Right hindlimb (tissue), 1 donor: Measurements from ENCODE around the gene F5.
A peak's percentile ranks its signal among the peaks of the same experiment; 100 is the strongest.
"Not testable (repeated sequence)": the region's sequence is repeated elsewhere in the genome, so short reads cannot be mapped to it uniquely, and the experiment has no call there.

Experiments used
- DNase-seq: peaks from one replicate; pipeline ENCODE4 v3.0.0-alpha.2; 2018

The F5 gene

DNA sequence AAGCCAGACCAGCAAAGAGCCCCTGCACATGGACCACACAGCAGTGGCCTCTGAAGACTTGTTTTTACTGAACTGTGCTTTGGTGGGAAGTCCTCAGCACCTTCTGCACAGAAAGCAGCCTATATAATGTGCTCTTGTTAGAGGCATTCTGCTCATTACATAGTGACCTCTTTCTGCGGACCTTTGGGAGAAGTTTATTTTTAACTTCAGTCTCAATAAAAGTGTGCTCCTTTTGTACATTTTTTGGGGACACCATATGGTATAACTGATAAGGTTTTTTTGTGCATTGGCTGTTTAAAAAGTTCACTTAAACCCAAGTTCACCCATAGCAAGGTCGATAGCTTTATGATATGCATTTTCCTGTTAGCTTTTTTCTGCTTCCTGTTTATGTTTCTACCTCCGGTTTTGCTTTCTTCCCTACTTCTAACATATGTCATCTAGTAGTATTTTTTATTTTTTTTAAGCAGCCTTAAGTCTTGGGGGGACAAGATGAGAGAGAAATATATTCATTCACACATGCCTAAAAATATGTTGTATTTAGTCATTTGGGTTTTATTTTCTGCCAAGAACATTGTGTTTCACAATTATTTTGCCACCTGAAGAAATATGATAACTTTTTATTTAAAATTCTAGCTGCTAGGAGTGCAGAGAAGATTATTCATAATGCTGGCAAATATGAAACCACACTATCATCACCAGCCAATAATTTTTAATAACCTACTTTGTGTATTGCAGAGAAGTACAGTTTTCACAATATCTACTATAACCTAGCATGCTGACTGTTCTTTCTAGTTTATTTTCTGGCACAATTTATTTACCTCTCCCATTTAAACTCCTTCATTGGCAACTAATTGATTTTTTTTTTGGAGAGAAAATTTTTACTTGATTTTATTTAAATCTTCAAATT, 77.6 kb downstream of the F5 start:
- DNase-seq: no peak

DNA sequence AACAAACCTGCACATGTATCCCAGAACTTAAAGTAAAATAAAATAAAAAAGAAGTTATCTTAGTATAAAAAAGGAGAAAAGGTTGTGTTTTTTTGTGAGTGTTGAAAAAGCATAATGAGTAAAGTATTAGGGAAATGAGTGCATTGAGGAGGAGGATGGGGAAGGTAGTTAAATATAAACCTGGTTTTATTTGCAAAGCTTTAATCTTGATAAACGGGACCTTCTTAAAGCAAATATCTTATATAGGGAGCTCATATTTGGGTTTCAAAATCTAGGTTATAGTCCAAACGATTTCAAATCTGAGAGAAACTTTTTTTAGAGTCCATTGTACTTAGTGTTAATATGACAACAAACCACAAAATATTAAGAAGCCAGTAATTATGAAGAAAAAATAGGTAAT, 78.9 kb downstream of the F5 start:
- no peak for DNase-seq

DNA sequence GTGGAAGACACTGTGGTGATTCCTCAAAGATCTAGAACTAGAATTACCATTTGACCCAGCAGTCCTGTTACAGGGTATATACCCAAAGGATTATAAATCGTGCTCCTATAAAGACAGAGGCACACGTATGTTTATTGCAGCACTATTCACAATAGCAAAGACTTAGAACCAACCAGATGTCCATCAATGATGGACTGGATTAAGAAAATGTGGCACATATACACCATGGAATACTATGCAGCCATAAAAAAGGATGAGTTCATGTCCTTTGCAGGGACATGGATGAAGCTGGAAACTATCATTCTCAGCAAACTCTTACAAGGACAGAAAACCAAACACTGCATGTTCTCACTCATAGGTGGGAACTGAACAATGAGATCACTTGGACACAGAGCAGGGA, 82.7 kb downstream of the F5 start:
- not testable (repeated sequence) for DNase-seq

DNA sequence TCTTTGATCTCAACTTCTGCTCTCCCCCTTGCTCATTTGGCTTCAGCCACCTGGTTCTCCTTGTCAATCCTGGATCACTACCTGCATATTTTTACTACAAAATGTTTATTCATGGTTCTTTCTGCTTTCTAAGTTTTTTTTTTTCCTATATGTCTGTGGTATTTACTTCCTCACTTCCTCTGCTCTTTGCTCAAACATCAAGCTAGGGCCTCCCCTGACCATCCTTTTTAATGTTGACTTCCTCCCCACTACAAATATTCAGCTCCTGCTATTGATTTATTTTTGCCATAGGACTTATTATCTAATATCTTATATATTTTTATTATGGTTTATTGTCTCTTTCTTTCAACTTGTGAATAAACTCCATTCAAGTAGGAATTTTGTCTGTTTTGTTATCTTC, 86.5 kb downstream of the F5 start:
- no peak for DNase-seq

DNA sequence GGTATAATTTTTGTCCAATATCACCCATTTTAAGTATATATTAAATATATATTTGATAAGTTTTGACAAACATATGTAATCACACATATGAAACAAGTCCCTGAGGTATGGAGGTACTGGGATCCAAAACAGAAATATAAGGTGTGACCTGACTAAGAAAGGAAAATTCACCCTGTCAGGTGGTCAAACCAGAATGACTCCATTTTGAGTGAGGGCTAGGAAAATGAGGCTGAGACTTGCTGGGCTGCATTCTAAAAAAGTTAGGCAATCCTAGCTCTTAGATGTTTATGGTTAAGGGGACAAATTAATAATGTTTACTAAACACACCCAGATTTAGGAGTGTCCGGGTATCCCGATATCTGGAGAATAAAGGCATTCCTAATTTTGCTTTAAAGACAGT, 89.0 kb downstream of the F5 start:
- DNase-seq: no peak

DNA sequence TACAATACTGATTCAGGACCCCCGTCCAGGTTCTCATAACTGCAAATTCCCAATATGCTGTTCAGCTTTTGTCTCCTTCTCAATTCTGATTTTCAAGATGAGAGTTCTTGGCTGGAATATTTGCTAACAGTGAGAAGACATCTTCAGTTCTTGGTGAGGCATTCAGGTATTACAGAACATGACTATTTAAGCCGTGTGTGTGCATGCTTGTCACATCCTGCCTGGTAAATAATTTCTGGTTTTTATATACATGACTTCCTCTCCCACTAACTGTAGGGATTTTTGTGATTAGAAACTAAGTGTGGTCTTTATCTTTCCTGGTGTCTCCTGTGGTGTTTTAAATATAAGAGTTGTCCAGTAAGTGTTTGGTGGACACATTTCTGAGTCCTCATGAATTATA, 90.4 kb downstream of the F5 start:
- DNase-seq: no peak

DNA sequence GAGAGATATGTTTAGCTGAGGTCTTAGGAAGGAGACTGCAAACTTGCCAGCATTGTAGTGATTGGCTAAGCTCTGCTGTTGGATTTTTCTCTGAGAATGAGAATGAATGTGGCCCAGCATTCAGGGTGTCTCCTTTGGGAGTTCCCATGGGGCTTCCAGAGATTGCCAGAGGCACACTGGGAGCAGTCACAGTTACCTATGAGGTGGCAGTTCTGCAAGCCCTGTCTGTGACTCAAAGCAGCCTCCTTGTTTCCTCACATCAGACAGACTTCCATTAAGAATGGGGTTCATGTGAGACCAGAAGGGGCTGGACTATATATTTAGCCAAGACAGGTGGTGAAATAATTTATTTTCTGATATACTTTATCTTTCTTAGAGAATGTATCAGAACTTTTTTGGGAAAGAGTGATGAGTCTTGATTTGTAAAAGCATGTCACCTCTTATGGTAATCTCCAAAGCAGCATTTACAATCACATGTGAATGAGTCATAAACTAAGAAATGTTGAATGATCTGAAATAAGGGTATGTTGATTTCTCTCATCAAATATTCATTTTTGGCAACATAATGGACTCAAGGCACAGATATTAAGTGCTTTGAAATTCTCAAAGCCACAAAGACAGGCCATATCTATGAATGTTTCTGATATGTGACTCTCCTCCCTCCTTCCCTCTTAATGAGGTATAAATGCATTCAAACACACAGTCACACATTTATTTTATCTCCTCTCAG, 91.1 kb downstream of the F5 start:
- no peak for DNase-seq

DNA sequence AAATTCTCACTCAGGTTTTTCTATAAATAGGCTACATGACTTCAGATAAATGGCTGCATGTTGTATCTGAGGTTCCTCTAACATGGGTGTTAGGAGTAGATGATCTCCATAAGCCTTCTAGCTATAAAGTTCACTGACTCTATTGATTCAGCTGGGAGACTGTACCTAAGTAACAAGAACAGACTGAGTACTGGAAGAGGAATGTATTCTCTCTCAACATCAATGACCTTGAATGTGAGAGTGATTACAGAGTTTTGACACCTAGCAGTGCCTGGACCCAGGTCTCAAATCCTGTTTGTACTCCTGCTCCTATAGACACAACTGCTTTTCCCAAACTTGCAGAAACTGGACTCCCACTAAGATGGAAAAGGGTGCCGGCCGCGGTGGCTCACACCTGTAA, 91.9 kb downstream of the F5 start:
- DNase-seq: no peak

DNA sequence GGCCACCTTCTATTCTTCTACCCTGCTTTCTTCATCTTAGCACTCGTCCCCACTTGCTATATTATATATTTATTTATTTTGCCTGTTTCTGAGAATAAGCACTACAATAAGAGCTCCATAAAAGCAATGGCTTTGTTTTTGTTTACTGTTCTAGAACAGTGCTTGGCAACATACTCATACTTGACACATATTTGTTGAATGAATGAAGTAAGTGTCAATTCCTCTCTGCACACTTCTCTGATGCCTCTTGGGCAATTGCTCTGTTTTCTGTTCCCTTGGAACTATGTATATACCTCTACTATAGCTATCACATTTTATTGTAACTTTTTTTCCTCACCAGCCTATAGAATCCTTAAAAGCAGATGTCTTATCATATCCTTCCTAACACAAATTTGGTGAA, 93.0 kb downstream of the F5 start:
- DNase-seq: no peak

DNA sequence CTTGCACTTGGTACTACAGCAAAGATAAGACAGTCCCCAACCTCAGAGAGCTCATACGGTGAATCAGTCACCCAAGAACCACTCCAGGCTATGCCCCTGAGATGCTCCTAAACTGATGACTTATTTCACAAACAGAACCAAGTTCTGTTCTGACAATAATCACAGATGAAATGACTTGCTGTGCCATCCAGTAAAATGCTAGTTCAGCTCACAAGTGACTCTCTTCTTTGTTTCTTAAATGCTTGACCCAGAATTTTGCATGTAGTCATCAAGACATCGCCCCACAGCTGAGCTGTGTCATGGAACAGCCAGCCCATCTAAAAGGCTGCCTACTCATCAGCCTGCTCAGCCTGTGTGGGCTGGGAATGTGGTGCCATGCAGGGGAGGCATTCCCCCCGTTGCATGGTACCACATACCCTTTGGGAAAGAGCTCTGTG, 94.4 kb downstream of the F5 start:
- DNase-seq: no peak

DNA sequence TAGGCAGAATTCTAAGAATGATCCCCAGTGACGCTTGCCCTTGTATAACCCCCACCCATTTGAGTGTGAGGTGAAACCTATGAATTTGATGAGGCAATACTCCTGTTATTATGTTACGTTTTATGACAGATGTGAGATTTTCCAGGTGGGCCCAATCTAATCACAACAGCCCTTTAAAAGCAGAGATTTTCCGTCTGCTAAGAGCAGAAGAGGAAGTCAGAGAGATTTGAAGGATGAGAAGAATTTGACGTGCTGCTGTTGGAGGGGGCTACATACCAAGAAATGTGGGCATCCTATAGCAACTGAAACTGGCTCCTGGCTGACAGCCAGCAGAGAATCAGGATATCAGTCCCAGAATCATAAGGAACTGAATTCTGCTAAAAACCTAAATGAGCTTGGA, 98.1 kb downstream of the F5 start:
- no peak for DNase-seq

DNA sequence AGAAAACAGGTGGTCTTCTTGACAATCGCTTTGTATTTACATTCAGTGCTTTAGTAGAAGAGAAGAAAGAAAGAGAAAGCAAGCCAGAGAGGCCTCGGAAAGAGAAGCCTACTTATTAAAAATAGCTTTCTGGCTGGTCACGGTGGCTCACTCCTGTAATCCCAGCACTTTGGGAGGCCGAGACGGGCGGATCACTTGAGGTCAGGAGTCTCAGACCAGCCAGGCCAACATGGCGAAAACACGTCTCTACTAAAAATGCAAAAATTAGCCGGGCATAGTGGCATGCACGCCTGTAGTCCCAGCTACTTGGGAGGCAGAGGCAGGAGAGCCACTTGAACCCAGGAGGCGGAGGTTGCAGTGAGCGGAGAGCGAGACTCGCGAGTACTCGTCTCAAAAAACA, 98.7 kb downstream of the F5 start:
- DNase-seq: no peak

DNA sequence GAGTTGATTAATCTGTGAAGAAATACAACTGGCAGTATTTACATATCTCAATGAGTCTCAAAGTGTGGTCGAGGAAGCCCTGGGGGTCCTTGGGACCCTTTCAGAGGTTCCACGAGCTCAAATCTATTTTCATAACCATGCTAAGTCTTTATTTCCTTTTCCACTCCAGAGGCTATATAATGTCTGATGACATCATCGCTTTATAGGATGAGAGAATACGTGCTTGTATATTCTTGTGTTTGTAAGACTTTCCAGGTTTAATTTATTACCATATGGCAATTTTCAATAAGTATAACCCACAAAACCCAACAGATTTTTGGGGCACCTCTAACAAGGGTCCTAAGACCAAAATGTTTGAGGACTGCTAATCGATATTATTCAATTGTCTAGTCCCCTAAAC, 99.1 kb downstream of the F5 start:
- DNase-seq: no peak

DNA sequence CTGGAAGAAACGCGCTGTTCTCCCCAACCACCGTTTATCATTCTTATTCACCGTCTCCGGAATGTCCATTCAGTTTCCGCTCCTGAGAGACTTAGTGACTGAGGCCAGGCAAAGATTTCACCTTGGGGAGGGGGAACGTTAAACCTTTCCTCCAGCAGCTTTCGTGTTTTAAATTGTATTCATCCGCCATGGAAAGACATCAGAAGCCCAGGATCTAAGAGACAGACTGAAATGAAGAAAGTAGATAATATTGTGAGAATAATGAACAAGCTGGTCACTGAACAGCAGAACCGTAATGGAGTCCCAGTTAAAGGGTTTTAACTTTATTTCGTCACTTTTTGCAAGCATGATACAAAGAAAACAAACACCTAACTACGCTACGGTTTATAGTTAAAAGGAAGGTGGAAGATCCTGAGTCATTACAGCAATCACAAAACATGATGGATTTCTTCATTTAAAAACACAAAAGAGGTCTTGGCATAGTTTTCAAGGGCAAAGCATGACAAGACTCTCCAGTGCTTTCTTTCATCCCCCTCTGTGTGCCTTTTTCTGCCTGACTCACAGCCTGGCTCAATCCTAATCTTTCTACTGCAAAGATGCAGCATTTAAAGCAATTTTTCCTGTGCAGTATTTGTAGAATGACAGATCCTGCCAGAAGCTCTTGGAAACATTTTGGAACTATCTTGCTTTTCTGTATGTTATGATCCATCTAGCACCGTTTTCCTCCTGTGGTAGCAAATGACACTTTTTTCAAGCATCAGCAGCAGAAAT, 99.8 kb downstream of the F5 start:
- DNase-seq: peak; percentile 25

DNA sequence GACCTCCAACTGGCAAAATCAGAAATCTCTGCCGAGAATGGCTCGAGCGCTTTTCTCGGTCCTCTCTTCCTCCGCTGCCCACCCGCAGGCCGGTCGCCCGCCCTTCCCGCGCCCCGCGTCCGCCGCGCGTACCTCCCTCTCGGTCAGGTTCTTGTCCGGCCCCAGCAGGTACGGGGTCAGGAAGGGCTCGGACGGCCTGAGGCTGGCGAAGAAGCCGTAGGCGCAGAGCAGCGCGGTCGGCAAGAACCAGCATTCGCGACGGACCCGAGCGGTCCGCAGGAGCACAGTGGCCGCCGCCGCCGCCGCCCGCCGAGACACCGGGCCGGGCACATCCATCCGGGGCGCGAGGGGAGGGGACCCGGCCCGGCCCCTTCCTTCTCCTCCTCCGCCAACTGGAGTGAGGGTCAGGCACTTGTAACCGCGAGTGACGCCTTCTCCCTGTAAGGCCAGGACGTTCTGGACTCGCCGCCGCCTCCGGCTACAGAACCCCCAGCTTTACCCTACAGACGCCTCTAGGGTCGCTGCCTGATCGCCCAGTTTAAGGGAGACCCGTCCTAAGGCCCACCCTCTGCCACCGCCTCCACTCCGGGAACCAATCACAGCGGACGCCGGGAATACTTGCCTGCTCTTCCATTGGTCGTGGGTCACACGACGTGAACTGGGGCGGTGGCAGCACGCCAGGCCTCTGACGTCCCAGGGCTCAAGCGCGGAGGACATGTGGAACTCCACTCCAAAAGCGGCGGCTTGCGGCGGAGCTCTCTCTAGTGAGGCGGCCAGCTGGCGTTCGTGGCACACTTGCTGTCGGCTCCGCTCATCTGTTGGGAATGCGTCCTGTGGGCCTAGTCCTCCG, 100.6 kb downstream of the F5 start, which contains the start of gene SLC19A2:
SLC19A2 (minus strand) TSS at position 514 of the 850 bp plus-strand sequence; CDS start at position 336, 178 bp downstream.
- DNase-seq: peak; percentile 100

DNA sequence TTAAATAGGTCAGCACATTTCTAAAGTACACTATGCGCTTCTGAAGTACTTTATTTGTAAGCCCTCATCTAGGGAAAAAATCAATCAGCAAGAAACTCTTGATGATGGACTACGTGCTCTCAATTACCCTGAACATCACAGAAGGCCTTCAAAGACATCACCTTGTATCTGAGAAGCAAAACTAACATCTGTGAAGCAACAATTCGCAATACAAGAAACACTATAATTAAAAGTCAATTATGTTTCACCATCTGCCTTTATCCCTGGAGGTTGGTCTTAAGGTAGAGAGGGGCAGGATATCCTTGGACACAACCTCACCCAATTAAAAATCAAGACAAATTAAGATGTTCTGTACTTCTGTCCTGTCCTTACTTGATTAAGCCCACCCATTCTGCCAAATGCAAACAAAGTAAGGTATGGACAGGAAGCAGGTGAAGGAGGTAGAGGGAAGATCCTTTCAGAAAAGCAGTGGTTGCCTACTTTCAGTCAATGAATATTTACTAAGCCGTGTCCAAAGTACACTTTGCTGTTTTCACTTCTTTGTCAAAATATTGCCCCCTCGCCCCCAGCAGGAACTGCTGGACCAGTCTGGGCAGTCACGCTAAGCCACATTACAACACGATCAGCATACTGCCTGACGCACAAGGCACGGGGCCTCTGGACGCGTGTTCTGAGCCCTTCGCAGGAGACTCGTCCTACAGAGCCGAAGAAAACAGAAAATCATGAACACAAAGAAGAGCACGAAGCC, 101.4 kb downstream of the F5 start:
- peak; percentile 64 for DNase-seq

DNA sequence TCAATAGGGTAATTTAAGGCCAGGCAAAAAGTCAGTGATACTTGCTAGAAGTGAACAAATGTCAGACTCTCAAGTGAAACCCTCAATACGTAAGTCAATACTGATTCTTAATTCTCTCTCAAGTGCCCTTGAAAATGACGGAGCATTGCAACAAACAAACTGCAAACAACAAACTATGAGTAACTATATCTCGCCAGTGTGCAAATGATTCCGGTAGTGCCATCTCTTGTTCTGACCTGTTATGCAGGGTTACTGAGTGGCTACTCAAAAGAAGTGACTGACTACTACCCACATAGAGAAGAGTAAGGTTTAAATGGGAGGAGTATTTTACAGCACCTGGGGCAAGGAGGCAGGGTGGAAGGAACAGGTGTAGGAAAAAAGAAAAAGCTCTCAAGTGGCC, 102.2 kb downstream of the F5 start:
- no peak for DNase-seq

DNA sequence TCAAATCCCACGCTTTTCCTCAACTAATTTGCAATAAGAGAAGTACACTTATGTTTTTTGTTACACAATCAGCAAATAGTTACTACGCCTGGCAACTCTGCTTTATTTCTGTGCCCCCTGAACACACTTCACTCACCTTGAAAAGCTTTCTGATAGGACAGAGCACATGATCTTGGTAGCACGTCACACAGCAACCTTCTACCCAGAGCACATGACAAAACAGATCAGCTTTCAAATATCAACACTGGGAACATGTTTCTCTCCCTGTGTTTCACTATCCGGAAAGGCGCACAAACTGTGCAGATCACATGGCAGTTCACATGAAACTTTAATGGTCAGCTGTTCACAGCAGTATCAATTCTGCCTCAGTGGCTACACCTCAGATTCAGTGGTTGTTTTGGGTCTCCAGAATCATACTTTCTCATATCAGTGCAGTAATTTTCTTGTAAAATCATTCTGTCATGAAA, 102.7 kb downstream of the F5 start:
- DNase-seq: no peak

DNA sequence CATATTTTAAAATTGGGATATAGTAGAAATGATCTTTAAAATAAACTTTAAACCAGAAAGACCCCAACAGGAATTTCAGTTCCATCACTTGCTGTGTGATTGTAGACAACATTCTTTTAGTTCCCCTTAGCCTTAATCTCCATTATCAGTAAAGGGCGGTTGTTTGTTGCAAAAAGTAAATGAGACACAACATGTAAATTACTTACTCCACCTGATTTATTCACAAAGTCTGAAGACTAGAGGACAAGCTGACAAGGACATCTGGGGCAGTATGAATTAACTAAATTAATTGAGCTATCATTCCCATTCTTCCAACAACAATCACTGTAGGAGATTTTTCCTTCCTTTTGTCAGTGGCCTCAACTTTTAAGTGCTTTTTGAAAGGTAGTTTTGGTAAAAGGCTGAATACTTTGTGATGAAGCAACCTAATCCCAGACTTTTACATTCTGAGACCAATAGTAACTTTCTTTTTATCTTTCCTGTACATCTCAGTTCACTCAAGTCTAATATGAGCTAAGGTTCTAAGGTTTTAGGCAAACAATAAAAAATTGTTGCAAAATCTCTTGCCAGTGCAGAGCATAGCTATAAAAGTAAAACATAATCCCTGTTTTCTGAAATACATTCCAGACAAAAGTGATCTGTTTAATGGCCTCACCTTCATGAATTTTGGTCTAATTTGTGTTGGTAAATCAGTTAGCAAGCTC, 106.8 kb downstream of the F5 start:
- no peak for DNase-seq

DNA sequence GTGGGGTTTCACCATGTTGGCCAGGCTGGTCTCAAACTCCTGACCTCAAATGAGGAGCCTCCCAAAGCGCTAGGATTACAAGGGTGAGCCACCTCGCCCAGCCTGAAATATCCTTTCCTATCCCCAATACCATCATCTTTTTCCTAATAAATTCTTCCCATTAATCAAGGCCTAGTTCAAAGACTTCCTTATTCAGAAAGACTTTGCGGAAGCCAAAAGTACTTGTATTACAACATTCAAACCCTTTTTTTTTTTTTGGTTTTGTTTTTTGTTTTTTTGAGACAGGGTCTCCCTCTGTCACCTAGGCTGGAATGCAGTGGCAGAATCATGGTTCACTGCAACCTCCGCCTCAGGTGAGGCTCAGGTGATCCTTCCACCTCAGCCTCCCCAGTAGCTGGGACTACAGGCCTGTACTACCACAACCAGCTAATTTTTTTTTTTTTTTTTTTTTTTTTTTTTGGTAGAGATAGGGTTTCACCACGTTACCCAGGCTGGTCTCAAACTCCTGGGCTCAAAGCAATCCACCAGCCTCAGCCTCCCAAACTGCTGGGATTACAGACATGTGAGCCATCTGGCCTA, 108.1 kb downstream of the F5 start:
- no peak for DNase-seq
